IPS DF 4.7 (cell line): ENCODE data around the gene ZNF418.
A peak's percentile ranks its signal among the peaks of the same experiment; 100 is the strongest.
"Not testable (repeated sequence)": the region's sequence is repeated elsewhere in the genome, so short reads cannot be mapped to it uniquely, and the experiment has no call there.

Experiments
- DNase-seq: peaks from one replicate; pipeline ENCODE4 v3.0.0-alpha.2; 2013; ENCODE audit warnings: low spot score; ENCODE audit errors: extremely low read depth

The ZNF418 gene

GRCh38 chr19:57934820-57935665, at the start of gene ZNF418:
ZNF418 (minus strand) TSS chr19:57935402; CDS start chr19:57933822, 1,580 bp downstream.
- no peak for DNase-seq

- DNase-seq, result no peak
These were observed 43.5 kb upstream of the ZNF418 start for GRCh38 chr19:57978586-57979289.

DNA sequence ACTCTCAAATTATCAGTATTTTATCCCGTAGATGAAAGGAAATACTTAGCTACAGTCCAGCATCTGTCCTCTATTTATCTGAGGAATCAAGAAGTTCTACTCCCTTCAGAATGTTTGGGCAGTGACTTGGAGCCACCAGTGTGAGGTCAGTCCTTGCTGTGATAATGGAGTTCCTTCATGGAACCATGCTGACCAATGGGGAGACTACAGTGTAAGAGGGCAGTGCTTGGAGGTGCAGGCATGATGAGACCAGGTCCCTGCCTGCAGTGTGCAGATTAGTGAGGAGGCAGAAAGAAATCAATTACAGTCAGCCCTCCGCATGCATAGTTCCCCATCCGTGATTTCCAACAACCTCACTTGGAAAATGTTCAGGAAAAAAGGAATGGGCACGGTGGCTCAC, 39.2 kb upstream of the ZNF418 start, which contains the start of gene C19orf18:
Gene C19orf18, minus strand, starts transcription at position 101 of the 400 bp plus-strand sequence. CDS start 102 bp downstream, outside the sequence.
- DNase-seq, result no peak

GRCh38 chr19:57964761-57965160, 29.6 kb upstream of the ZNF418 start:
- DNase-seq, result no peak

GRCh38 chr19:57961785-57962184, 26.6 kb upstream of the ZNF418 start:
- DNase-seq, result no peak

GRCh38 chr19:57954996-57955395, 19.8 kb upstream of the ZNF418 start:
- no peak for DNase-seq

DNA sequence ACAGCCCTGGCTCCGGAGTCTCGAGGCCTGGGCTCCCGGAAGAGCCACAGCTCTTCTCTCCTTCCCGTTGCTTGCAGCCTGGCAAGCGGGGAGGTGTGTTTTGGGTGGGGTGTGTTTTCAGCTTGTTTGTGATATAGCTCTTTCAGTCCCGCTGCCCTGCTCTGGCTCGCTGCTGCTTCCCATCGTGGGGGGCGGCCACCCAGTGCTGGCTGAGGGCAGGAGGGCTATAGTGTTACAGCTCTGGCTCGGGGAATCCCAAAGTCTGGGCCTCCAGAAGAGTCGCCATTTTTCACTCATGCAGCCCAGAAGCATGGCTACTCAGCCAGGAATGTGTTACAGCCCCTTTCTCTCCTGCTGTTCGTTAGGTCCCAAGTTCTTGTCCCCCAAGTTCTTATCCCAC, 14.5 kb upstream of the ZNF418 start:
- no peak for DNase-seq

GRCh38 chr19:57949296-57949695, 14.1 kb upstream of the ZNF418 start:
- DNase-seq, result no peak

DNA sequence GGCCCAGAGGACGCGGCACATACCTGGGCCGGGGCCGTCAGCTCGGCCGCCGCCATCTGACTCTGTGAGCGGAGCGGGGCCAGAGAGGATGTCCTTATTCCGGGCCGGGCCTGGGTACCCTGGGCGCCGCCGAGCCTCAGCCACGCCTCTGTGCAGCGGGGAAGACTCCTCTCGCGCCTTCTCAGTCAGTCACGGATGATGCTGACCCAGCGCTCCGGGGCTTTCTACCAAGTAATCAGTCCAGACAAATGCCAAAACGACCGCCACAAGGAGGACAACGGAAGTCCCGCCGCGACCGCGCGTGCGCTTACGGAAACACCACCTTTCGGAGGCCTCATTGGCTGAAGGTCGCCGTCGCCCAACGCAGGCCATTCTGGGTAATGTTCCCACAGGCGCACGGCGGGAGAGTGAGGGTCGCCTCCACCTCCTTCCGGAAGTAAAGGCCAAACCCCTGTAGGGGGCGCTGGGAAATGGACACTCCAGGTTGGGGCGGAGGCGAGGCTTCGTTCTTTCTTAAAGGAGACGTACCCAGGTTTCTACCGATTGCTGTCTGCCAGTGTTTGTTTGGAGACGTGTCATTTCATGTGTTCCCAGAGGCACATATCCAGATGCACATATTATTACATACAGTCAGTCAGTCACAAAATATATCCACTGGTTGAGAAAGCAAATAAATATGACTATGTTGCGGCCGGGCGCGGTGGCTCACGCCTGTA, 12.4 kb upstream of the ZNF418 start, which contains the start of gene ZNF256:
Gene ZNF256, minus strand, starts transcription at position 288 of the 716 bp plus-strand sequence. Its CDS starts 232 bp downstream, at position 56.
- peak; percentile 92 for DNase-seq

GRCh38 chr19:57947088-57947418, 11.9 kb upstream of the ZNF418 start:
- no peak for DNase-seq

DNA sequence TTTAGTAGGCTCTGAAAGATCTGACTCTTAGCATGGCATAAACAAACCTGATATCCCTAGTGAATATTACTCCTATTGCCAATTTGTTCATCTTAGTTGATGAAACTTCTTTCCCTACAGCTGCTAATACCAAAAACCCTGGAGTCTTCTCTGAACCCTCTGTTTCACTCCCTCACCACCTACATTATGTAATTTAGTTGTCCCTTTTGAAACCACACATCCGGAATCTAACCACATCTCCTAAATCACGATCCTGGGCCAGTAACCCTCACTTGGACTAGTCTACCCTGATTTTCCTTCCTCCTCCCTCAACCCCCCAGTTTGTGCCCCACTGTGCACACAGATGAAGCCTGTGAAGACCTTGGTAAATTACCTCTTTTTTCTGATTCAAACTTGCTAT, 11.1 kb upstream of the ZNF418 start:
- no peak for DNase-seq

DNA sequence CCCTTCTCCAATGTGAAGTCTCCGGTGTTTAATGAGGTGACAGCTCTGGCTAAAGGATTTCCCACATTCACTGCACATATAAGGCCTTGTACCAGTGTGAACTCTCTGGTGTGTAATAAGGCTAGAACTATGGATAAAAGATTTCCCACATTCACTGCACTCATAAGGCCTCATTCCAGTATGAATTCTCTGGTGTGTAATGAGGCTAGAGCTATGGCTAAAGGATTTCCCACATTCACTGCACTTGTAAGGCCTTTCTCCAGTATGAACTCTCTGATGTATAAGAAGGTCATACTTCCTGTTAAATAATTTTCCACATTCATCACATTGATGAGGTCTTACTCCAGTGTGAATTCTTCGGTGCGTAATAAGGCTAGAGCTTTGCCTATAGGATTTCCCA, 6.4 kb upstream of the ZNF418 start:
- no peak for DNase-seq

DNA sequence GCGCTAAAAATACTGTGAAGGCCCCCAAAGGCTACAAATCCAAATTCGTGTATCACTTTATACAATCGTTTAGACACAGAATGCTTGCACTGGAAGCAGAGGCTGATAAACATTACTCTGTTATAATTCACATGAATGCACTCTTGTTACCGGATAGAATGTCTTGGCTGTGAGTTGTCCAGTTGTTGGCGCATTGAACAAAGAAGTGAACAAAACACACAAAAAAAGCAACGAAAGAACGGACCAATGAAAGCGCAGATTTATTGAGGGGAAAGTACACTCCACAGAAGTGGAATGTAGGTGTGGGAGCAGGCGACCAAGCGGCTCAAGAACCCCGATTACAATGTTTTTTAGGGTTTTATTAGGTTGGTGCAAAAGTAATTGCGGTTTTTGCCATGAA, 529 bp upstream of the ZNF418 start:
- DNase-seq, result no peak

DNA sequence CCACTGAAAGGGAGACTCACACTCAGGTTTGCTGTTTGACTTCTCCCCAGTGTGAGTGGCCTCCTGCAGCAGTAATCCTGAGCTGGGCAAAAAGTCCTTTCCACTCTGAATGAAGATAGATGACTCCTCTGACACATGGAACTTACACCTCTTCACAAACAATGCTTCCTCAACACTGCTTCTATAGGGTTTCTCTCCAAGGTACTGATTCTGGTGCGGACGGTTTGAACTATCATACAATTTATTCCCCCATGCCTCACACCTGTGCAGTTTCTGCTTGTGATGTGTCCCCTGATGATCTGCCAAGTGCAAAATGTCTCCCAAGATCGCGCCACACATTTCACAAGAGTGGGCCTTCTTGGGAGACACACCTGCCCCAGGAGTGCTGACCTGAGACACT, 7.6 kb downstream of the ZNF418 start:
- DNase-seq, result no peak

DNA sequence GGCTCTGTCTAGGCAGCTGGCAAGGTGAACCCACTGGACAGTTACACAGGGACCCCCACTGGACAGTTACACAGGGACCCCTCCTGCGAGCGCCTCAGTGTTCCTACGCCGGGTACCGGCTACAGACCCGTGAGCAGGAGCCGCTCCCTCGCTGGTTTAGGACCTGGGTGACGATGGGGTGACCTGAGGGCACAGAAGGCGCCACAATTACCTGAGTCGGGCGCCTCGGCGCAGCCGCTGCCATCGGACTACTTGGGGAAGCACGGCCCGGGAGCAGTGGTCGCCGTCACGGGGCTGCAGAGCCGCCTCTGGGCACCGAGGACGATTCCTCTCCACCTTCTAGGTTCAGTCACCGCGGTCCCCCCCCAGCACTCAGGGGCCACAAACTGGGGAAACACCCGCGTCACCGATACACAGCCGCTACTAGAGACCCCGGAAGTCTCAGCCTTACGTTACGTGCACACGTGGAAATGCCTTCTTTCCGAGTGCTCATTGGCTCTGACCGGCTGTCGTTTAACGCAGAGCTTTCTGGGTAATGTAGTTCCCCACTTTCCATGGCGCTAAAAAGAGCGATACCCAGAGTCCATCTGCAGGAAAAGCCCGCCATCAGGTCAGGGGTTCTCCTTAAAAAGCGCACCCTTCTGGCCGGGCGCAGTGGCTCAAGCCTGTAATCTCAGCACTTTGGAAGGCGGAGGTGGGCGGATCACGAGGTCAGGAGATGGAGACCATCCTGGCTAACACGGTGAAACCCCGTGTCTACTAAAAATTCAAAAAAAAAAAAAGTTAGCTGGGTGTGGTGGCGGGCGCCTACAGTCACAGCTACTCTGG, 18.8 kb downstream of the ZNF418 start, which contains the start of gene ZNF417:
Gene ZNF417, minus strand, starts transcription at position 425 of the 828 bp plus-strand sequence. Its CDS starts 181 bp downstream, at position 244.
- DNase-seq, result peak; percentile 98

DNA sequence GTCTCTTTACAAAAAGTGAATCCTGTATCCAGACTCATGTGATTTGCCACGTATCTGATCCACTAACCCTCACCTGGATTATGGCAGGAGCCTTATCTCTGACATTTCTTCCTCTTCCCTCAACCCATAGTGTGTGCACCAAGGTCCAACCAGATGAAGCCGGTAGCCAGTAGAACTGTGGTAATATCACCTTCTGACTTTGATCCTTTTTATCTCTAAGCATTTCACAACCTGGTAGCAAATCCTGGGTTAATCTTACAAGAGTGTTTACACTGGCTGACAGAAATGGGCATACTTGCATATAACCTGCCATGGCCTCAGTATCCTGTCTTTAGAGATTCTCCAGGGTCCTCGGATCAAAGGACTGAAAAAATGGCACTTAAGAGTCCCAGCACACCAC, 20.7 kb downstream of the ZNF418 start:
- no peak for DNase-seq

DNA sequence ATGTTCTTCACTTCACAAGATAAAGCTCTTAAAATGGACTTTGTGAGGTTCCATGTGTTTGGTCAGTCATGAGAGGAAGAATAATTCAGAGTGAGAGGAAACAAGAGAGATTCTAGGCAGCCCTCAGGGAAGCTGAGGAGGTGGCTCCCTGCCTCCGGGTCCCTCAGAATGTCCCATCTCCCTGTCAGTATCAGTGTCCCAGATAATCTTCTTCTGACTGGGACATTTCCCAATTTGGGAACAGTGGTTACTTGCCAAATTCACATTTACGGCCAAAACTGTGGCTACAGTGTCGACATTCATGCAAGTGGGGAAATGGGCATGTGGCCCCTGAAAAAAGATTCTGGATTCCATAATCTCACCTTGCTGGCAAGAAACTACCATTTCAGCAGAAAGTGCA, 27.8 kb downstream of the ZNF418 start:
- no peak for DNase-seq

GRCh38 chr19:57905258-57905657, 29.9 kb downstream of the ZNF418 start:
- DNase-seq, result no peak

GRCh38 chr19:57903618-57904184, 31.5 kb downstream of the ZNF418 start:
- DNase-seq, result no peak

DNA sequence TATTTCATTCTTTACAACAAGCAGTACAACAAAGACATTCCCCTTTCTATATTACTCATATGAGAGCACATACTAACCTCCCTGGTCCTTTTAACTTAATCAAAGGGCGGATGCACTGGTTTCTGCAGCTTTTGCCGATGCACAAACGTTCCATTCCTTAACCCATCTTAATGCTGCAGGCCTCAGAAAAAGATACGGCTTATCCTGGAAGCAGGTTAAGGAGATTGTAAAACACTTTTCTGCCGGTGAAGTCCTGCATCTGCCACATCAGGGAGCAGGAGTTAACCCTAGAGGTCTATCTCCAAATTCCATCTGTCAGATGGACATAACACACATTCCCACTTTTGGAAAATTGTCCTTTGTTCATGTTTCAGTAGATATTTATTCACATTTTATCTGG, 34.9 kb downstream of the ZNF418 start:
- no peak for DNase-seq

DNA sequence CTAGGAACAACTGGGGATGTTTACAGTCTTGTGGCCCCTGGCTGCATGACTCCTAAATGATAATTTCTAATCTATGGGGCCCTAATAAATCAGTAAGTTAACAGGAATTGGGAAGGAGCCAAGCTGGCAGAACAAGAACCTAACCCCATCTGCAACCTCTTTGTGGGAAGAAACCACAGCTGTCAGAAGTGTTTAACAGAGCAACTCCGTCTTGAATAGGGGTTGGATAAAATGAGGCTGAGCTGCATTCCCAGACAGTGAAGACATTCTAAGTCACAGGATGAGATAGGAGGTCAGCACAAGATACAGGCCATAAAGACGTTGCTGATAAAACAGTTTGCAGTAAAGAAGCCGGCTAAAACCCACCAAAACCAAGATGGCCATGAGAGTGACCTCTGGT, 44.5 kb downstream of the ZNF418 start:
- not testable (repeated sequence) for DNase-seq
